ENCODE measurements around the gene XRCC3. TPM values are rescaled to one million over a fixed set of nuclear protein-coding genes. Genes with fewer than 3 reads are reported as not detected.

XRCC3 gene
- polyA plus RNA-seq, 3 donors: 0.66 to 8.1 (median 2.0) TPM

GRCh38 chr14:103686831-103687485 lies 28.3 kb downstream of the XRCC3 start:
- Histone ChIP-seq H3K27ac (ENCODE audit: low read depth in 1 of 2, low read length in 2 of 2) (no peak overlapping the region), H3K9me3 (replicated peaks in 1 of 2; ENCODE audit: control insufficient read depth in 1 of 2, insufficient read depth in 1 of 2, low read length in 2 of 2) (no peaks in the 10 kb centered on the region), H3K4me3 (replicated peaks in 1 of 3; ENCODE audit: low read depth in 2 of 3, low read length in 3 of 3) (no peak overlapping the region), H2AFZ (ENCODE audit: insufficient read depth, low read depth, low read length, poor library complexity, severe bottlenecking) (no peak overlapping the region), H4K20me1 (ENCODE audit: insufficient read depth, low read length) (peaks cover 49% of the 10 kb centered on the region), H3K27me3 (ENCODE audit: control insufficient read depth in 2 of 2, insufficient read depth in 2 of 2, low read length in 2 of 2) (no peaks in the 10 kb centered on the region), H3K4me1 (ENCODE audit: control insufficient read depth in 1 of 2, insufficient read depth in 2 of 2, low read length in 2 of 2) (no peaks in the 10 kb centered on the region), H3K4me2 (replicated peaks; ENCODE audit: extremely low read depth, low read length, poor library complexity, severe bottlenecking) (no peak overlapping the region), H3K9ac (ENCODE audit: insufficient read depth, low read length, poor library complexity, severe bottlenecking) (no peak overlapping the region), H3K36me3 (replicated peaks in 1 of 2; ENCODE audit: control insufficient read depth in 1 of 2, insufficient read depth in 2 of 2, low read length in 2 of 2) (peaks cover 78 to 97% of the 10 kb centered on the region in 2 donors), H3K79me2 (ENCODE audit: insufficient read depth, low read length) (no peaks in the 10 kb centered on the region)
- no peak overlapping the region for H3K4me3 Mint-ChIP-seq
- H3K27me3 Mint-ChIP-seq (ENCODE audit: low read depth in 3 of 3): peaks cover 0 to 2% (median 1%) of the 10 kb centered on the region in 3 donors
- no peaks in the 10 kb centered on the region for H3K4me1 Mint-ChIP-seq
- peak overlapping the region in 1 of 7 donors; percentile 57 for H3K27ac Mint-ChIP-seq
- WGBS (ENCODE audit: insufficient coverage): 100% methylated on average over 8 of the region's 19 CpGs
- DNase-seq: no peak
- no peak for TF ChIP-seq CTCF (IDR thresholded peaks at IDR 0.05)
- H3K36me3 Mint-ChIP-seq: peaks cover 72 to 86% of the 10 kb centered on the region in 2 donors
- peaks cover 0 to 4% (median 0%) of the 10 kb centered on the region in 7 donors for H3K9me3 Mint-ChIP-seq
- intact Hi-C loops (cut with micrococcal nuclease): loop anchor here in 1 of 2 donors (10.0 kb wide), 1 partner anchor 112 kb away; no protein-coding TSS in a partner anchor

GRCh38 chr14:103685276-103686211 lies 29.7 kb downstream of the XRCC3 start:
- no peak overlapping the region for H2AFZ ChIP-seq (ENCODE audit: insufficient read depth, low read depth, low read length, poor library complexity, severe bottlenecking)
- peaks cover 0 to 2% (median 0%) of the 10 kb centered on the region in 7 donors for H3K9me3 Mint-ChIP-seq
- H3K4me1 Mint-ChIP-seq: no peaks in the 10 kb centered on the region
- H3K27me3 Mint-ChIP-seq (ENCODE audit: low read depth in 3 of 3): peaks cover 0 to 2% (median 1%) of the 10 kb centered on the region in 3 donors
- peaks cover 80 to 92% of the 10 kb centered on the region in 2 donors for H3K36me3 Mint-ChIP-seq
- H3K27me3 ChIP-seq (ENCODE audit: control insufficient read depth in 2 of 2, insufficient read depth in 2 of 2, low read length in 2 of 2): no peaks in the 10 kb centered on the region
- TF ChIP-seq CTCF (IDR thresholded peaks at IDR 0.05): no peak
- no peak overlapping the region for H3K27ac Mint-ChIP-seq
- DNase-seq: no peak
- H3K4me2 ChIP-seq (replicated peaks; ENCODE audit: extremely low read depth, low read length, poor library complexity, severe bottlenecking): no peak overlapping the region
- H3K4me3 ChIP-seq (replicated peaks in 1 of 3; ENCODE audit: low read depth in 2 of 3, low read length in 3 of 3): no peak overlapping the region
- H4K20me1 ChIP-seq (ENCODE audit: insufficient read depth, low read length): peaks cover 41% of the 10 kb centered on the region
- peaks cover 83 to 100% of the 10 kb centered on the region in 2 donors for H3K36me3 ChIP-seq (replicated peaks in 1 of 2; ENCODE audit: control insufficient read depth in 1 of 2, insufficient read depth in 2 of 2, low read length in 2 of 2)
- WGBS (ENCODE audit: insufficient coverage): 92% methylated on average over 13 of the region's 23 CpGs
- no peak overlapping the region for H3K27ac ChIP-seq (ENCODE audit: low read depth in 1 of 2, low read length in 2 of 2)
- H3K4me3 Mint-ChIP-seq: no peak overlapping the region
- H3K9ac ChIP-seq (ENCODE audit: insufficient read depth, low read length, poor library complexity, severe bottlenecking): no peak overlapping the region
- no peaks in the 10 kb centered on the region for H3K79me2 ChIP-seq (ENCODE audit: insufficient read depth, low read length)
- intact Hi-C loops (cut with micrococcal nuclease): loop anchor here in 1 of 2 donors (10.0 kb wide), 1 partner anchor 111 kb away; no protein-coding TSS in a partner anchor
- H3K9me3 ChIP-seq (replicated peaks in 1 of 2; ENCODE audit: control insufficient read depth in 1 of 2, insufficient read depth in 1 of 2, low read length in 2 of 2): no peaks in the 10 kb centered on the region
- no peaks in the 10 kb centered on the region for H3K4me1 ChIP-seq (ENCODE audit: control insufficient read depth in 1 of 2, insufficient read depth in 2 of 2, low read length in 2 of 2)
